ENCODE results near the gene GRID2.

DNA sequence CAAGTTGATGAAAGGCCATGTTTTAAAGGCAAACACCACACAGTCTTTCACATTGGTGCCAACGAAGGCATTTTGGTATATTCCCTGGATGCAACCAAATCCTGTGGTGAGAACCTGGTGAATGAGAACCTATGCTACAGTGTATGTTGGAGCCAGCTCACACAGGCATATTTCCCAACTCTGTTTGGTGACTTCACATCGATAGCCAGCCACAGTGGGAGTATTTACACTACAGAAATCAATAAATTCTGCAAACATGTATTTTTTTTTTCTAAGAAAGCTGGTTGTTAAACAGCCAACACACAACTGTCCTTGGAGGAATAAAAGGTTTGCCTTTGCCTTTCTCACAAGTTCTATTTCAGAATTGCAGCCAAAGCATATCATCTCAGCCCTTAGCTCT is 691.0 kb downstream of the GRID2 start:
- TF ChIP-seq ESRRG (CRISPR knock-in tag; IDR thresholded peaks at IDR 0.05) (no peak), ZNF70 (CRISPR knock-in tag; IDR thresholded peaks at IDR 0.05) (no peak), ZFP30 (CRISPR knock-in tag; IDR thresholded peaks at IDR 0.05) (no peak), ZFP3 (CRISPR knock-in tag; IDR thresholded peaks at IDR 0.05) (no peak), RARB (CRISPR knock-in tag; IDR thresholded peaks at IDR 0.05) (no peak)
- TF ChIP-seq, protein P1, sequence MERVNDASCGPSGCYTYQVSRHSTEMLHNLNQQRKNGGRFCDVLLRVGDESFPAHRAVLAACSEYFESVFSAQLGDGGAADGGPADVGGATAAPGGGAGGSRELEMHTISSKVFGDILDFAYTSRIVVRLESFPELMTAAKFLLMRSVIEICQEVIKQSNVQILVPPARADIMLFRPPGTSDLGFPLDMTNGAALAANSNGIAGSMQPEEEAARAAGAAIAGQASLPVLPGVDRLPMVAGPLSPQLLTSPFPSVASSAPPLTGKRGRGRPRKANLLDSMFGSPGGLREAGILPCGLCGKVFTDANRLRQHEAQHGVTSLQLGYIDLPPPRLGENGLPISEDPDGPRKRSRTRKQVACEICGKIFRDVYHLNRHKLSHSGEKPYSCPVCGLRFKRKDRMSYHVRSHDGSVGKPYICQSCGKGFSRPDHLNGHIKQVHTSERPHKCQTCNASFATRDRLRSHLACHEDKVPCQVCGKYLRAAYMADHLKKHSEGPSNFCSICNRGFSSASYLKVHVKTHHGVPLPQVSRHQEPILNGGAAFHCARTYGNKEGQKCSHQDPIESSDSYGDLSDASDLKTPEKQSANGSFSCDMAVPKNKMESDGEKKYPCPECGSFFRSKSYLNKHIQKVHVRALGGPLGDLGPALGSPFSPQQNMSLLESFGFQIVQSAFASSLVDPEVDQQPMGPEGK (CRISPR knock-in tag; IDR thresholded peaks at IDR 0.05; ENCODE audit: borderline replicate concordance): no peak
- TF ChIP-seq, protein P2, sequence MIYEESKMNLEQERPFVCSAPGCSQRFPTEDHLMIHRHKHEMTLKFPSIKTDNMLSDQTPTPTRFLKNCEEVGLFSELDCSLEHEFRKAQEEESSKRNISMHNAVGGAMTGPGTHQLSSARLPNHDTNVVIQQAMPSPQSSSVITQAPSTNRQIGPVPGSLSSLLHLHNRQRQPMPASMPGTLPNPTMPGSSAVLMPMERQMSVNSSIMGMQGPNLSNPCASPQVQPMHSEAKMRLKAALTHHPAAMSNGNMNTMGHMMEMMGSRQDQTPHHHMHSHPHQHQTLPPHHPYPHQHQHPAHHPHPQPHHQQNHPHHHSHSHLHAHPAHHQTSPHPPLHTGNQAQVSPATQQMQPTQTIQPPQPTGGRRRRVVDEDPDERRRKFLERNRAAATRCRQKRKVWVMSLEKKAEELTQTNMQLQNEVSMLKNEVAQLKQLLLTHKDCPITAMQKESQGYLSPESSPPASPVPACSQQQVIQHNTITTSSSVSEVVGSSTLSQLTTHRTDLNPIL (CRISPR knock-in tag; IDR thresholded peaks at IDR 0.05; ENCODE audit: low read depth): no peak

All from SK-N-SH treated with all-trans-retinoic acid at 6 μM for 48 hours (cell line).